SK-N-SH treated with all-trans-retinoic acid at 6 μM for 48 hours (cell line): Measurements from ENCODE around the gene ADARB2.

ENCODE experiments used
- BACH2 ChIP-seq: fragments of 250-450 bp; sonication (Bioruptor Pico); IDR thresholded peaks from 2 replicates; pipeline ENCODE4 v1.9.0; 2021; ENCODE audit warnings: mild to moderate bottlenecking, borderline replicate concordance
- ISL1 ChIP-seq: fragments of 250-450 bp; sonication (Bioruptor Pico); IDR thresholded peaks from 2 replicates; pipeline ENCODE4 v2.1.2; 2022; ENCODE audit warnings: mild to moderate bottlenecking, moderate library complexity
- PATZ1 ChIP-seq: fragments of 250-450 bp; sonication (Bioruptor Pico); IDR thresholded peaks from 2 replicates; pipeline ENCODE4 v1.8.0; 2020; ENCODE audit warnings: mild to moderate bottlenecking, moderate library complexity, borderline replicate concordance
- POU6F1 ChIP-seq: fragments of 250-450 bp; sonication (Bioruptor Pico); IDR thresholded peaks from 2 replicates; pipeline ENCODE4 v1.8.0; 2021; ENCODE audit warnings: low read depth, mild to moderate bottlenecking, moderate library complexity, borderline replicate concordance
- RARB ChIP-seq: fragments of 250-450 bp; sonication (Bioruptor Pico); IDR thresholded peaks from 2 replicates; pipeline ENCODE4 v1.8.0; 2021; ENCODE audit warnings: mild to moderate bottlenecking, moderate library complexity
- ZC3H10 ChIP-seq: fragments of 250-450 bp; sonication (Bioruptor Pico); IDR thresholded peaks from 2 replicates; pipeline ENCODE4 v1.5.1; 2021; ENCODE audit warnings: mild to moderate bottlenecking, moderate library complexity
- ZFP3 ChIP-seq: fragments of 250-450 bp; sonication (Bioruptor Pico); IDR thresholded peaks from 2 replicates; pipeline ENCODE4 v1.5.0; 2020; ENCODE audit warnings: mild to moderate bottlenecking, moderate library complexity
- ZFP30 ChIP-seq: fragments of 450-650 bp; formaldehyde crosslinking; IDR thresholded peaks from 2 replicates; pipeline ENCODE4 v1.5.0; 2022; ENCODE audit warnings: mild to moderate bottlenecking, moderate library complexity
- ZNF565 ChIP-seq: fragments of 450-650 bp; formaldehyde crosslinking; conservative IDR thresholded peaks from 2 replicates; pipeline ENCODE4 v1.5.0; 2020; ENCODE audit warnings: low read depth, mild to moderate bottlenecking, moderate library complexity
- ZNF70 ChIP-seq: fragments of 450-650 bp; formaldehyde crosslinking; IDR thresholded peaks from 2 replicates; pipeline ENCODE4 v1.5.0; 2020; ENCODE audit warnings: mild to moderate bottlenecking, moderate library complexity

GRCh38 chr10:1567742-1568495 lies 169.4 kb downstream of the ADARB2 start:
- TF ChIP-seq ZC3H10 (CRISPR knock-in tag) (no peak), ZFP30 (CRISPR knock-in tag) (no peak), PATZ1 (CRISPR knock-in tag) (no peak), ZFP3 (CRISPR knock-in tag) (no peak), BACH2 (CRISPR knock-in tag) (no peak), ISL1 (no peak), ZNF565 (CRISPR knock-in tag) (no peak), RARB (CRISPR knock-in tag) (no peak), POU6F1 (no peak), ZNF70 (CRISPR knock-in tag) (no peak)
